Measurements from ENCODE around the gene BTF3. TPM values are rescaled to one million over a fixed set of nuclear protein-coding genes. Genes with fewer than 3 reads are reported as not detected.

The BTF3 gene
- total and polyA plus RNA-seq, 2 donors (not counting 3 experiments of a cell fraction or from before 2014, with no cell fraction given): 325 to 637 TPM

- Histone ChIP-seq H3K36me3 (ENCODE audit: control insufficient read depth in 2 of 2, extremely low read depth in 1 of 2, insufficient read depth in 2 of 2, low read length in 2 of 2) (no peaks in the 10 kb centered on the region), H3K4me1 (ENCODE audit: control insufficient read depth, extremely low read depth, insufficient read depth, low read length) (no peaks in the 10 kb centered on the region), H3K9ac (replicated peaks; ENCODE audit: extremely low read depth, insufficient read depth, low read length) (no peak overlapping the region), H3K27ac (ENCODE audit: insufficient read depth, low read depth, low read length) (no peak overlapping the region), H2AFZ (ENCODE audit: low read depth, low read length) (no peak overlapping the region), H3K9me3 (replicated peaks; ENCODE audit: control insufficient read depth, insufficient read depth, low read length) (no peaks in the 10 kb centered on the region), H3K27me3 (ENCODE audit: control insufficient read depth in 2 of 2, insufficient read depth in 2 of 2, low read length in 2 of 2) (peaks cover 46 to 57% of the 10 kb centered on the region in 2 experiments), H3K9me1 (replicated peaks; ENCODE audit: control insufficient read depth, extremely low read depth, insufficient read depth, low read length) (no peaks in the 10 kb centered on the region), H4K20me1 (replicated peaks; ENCODE audit: control insufficient read depth, extremely low read depth, insufficient read depth, low read length) (no peaks in the 10 kb centered on the region), H3K4me3 (replicated peaks in 1 of 3; ENCODE audit: insufficient read depth in 1 of 3, low read depth in 1 of 3, low read length in 3 of 3) (no peak overlapping the region), H3K4me2 (ENCODE audit: insufficient read depth, low read length) (no peak overlapping the region), H3K79me2 (ENCODE audit: control insufficient read depth, insufficient read depth, low read length) (no peaks in the 10 kb centered on the region)
- dilution Hi-C loops (cut with MboI; ENCODE audit: extremely low pct_ligation_motif_present, low sequenced_read_pairs): no loop called here
- DNase-seq (ENCODE audit: low read depth, low spot score) (no peak), FAIRE-seq (no peak)
- BruUV-seq (replicated peaks): no TSS peak
- ChIA-PET CTCF (interaction anchor here (1.2 to 1.7 kb wide), 3 partner anchors 9 to 14 kb away, joined by 3 to 4 read pairs (median 3); no protein-coding TSS in a partner anchor), POLR2A (no interaction called here)
- TF ChIP-seq POLR2A (IDR thresholded peaks at IDR 0.05; ENCODE audit: low read depth, low read length): no peak
- intact Hi-C loops (cut with micrococcal nuclease): no loop called here
Observed at GRCh38 chr5:73482383-73483136, 15.7 kb upstream of the BTF3 start.

GRCh38 chr5:73483676-73484075, 14.6 kb upstream of the BTF3 start:
- no peak for TF ChIP-seq GATA2 (IDR thresholded peaks at IDR 0.05; ENCODE audit: insufficient read depth, insufficient read length, low read depth, low read length)
- no peak for TF ChIP-seq MYC (IDR thresholded peaks at IDR 0.05; ENCODE audit: low read depth, low read length)
- no peak for TF ChIP-seq MAX (IDR thresholded peaks at IDR 0.05; ENCODE audit: insufficient read depth, insufficient read length)
- no peak for TF ChIP-seq POLR2A (IDR thresholded peaks at IDR 0.05; ENCODE audit: low read depth, low read length)
- TF ChIP-seq CTCF (IDR thresholded peaks at IDR 0.05; ENCODE audit: extremely low read depth in 1 of 2, insufficient read depth in 1 of 2, low read depth in 1 of 2, low read length in 2 of 2): no peak
- TF ChIP-seq FOS (IDR thresholded peaks at IDR 0.05; ENCODE audit: borderline replicate concordance, insufficient read depth, low read length): no peak
- no peak for TF ChIP-seq JUN (IDR thresholded peaks at IDR 0.05; ENCODE audit: borderline replicate concordance, insufficient read depth, insufficient read length, low read depth)
- no peak for TF ChIP-seq POLR2AphosphoS5 (IDR thresholded peaks at IDR 0.05; ENCODE audit: insufficient read depth, low read depth, low read length)
- no peak for TF ChIP-seq EZH2 (IDR thresholded peaks at IDR 0.05; ENCODE audit: borderline replicate concordance, low read depth, low read length, severe bottlenecking)
- DNase-seq (ENCODE audit: low read depth, low spot score): no peak
- no peak for FAIRE-seq
- CTCF ChIA-PET: interaction anchor here (1.2 to 1.7 kb wide), 2 partner anchors 9 to 13 kb away, joined by 3 to 4 read pairs; no protein-coding TSS in a partner anchor
- H3K4me2 ChIP-seq (ENCODE audit: insufficient read depth, low read length): no peak overlapping the region
- H3K9me1 ChIP-seq (replicated peaks; ENCODE audit: control insufficient read depth, extremely low read depth, insufficient read depth, low read length): no peaks in the 10 kb centered on the region
- intact Hi-C loops (cut with micrococcal nuclease) (no loop called here), dilution Hi-C loops (cut with MboI; ENCODE audit: extremely low pct_ligation_motif_present, low sequenced_read_pairs) (no loop called here)
- peaks cover 40 to 54% of the 10 kb centered on the region in 2 experiments for H3K27me3 ChIP-seq (ENCODE audit: control insufficient read depth in 2 of 2, insufficient read depth in 2 of 2, low read length in 2 of 2)
- H3K27ac ChIP-seq (ENCODE audit: insufficient read depth, low read depth, low read length): no peak overlapping the region
- POLR2A ChIA-PET: no interaction called here
- no peaks in the 10 kb centered on the region for H3K4me1 ChIP-seq (ENCODE audit: control insufficient read depth, extremely low read depth, insufficient read depth, low read length)
- H3K36me3 ChIP-seq (ENCODE audit: control insufficient read depth in 2 of 2, extremely low read depth in 1 of 2, insufficient read depth in 2 of 2, low read length in 2 of 2): no peaks in the 10 kb centered on the region
- no peaks in the 10 kb centered on the region for H4K20me1 ChIP-seq (replicated peaks; ENCODE audit: control insufficient read depth, extremely low read depth, insufficient read depth, low read length)
- no peak overlapping the region for H3K4me3 ChIP-seq (replicated peaks in 1 of 3; ENCODE audit: insufficient read depth in 1 of 3, low read depth in 1 of 3, low read length in 3 of 3)
- BruUV-seq (replicated peaks): no TSS peak
- H3K9me3 ChIP-seq (replicated peaks; ENCODE audit: control insufficient read depth, insufficient read depth, low read length): no peaks in the 10 kb centered on the region
- no peak overlapping the region for H2AFZ ChIP-seq (ENCODE audit: low read depth, low read length)
- no peaks in the 10 kb centered on the region for H3K79me2 ChIP-seq (ENCODE audit: control insufficient read depth, insufficient read depth, low read length)
- no peak overlapping the region for H3K9ac ChIP-seq (replicated peaks; ENCODE audit: extremely low read depth, insufficient read depth, low read length)

All from endothelial cell of umbilical vein (primary cell).